ENCODE measurements around the gene CTXN1.

DNA sequence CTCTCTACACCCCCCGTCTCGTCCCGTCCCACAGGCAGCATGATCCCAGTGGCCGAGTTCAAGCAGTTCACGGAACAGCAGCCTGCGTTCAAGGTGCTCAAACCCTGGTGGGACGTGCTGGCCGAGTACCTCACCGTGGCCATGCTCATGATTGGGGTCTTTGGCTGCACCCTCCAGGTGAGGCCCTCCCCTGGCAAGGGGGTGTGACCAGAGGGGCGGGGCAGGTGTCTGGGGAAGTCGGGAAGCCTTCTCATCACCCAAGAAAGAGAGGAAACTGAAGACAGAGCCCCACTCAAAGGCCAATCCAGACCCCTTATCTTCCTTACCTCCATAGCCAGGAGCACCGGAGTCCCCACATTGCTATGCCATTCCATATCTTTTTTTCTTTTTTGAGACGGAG is 30.4 kb downstream of the CTXN1 start:
- TF ChIP-seq, protein P1, sequence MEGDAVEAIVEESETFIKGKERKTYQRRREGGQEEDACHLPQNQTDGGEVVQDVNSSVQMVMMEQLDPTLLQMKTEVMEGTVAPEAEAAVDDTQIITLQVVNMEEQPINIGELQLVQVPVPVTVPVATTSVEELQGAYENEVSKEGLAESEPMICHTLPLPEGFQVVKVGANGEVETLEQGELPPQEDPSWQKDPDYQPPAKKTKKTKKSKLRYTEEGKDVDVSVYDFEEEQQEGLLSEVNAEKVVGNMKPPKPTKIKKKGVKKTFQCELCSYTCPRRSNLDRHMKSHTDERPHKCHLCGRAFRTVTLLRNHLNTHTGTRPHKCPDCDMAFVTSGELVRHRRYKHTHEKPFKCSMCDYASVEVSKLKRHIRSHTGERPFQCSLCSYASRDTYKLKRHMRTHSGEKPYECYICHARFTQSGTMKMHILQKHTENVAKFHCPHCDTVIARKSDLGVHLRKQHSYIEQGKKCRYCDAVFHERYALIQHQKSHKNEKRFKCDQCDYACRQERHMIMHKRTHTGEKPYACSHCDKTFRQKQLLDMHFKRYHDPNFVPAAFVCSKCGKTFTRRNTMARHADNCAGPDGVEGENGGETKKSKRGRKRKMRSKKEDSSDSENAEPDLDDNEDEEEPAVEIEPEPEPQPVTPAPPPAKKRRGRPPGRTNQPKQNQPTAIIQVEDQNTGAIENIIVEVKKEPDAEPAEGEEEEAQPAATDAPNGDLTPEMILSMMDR (conservative IDR thresholded peaks at IDR 0.05): no peak
- no peak for TF ChIP-seq ZFX (IDR thresholded peaks at IDR 0.05)
